Naive thymus-derived CD4-positive, alpha-beta T cell (primary cell): ENCODE results near the gene KIF16B. TPM values are rescaled to one million over a fixed set of nuclear protein-coding genes. Genes with fewer than 3 reads are reported as not detected.

ENCODE experiments used
- ATAC-seq: fragments of 150-1000 bp; cut with Tn5 transposase; 2 replicates; pipeline ENCODE4 v1.10.0; 2021; ENCODE audit warnings: mild to moderate bottlenecking, moderate library complexity
- CTCF ChIA-PET: fragments of 350-600 bp; sonication (Branson Sonifier 250); formaldehyde crosslinking; loops from one replicate; lab custom pipeline; 2021; ENCODE audit warnings: antibody characterized with exemption; lab: Charles Lee
- POLR2A ChIA-PET: fragments of 350-600 bp; sonication (Branson Sonifier 250); formaldehyde crosslinking; loops from one replicate; lab custom pipeline; 2021; ENCODE audit warnings: antibody characterized with exemption, inconsistent platforms; lab: Charles Lee
- DNase-seq, 9 donors: peaks; one replicate each; pipeline versions ENCODE4 v3.0.0 to v3.0.0-alpha.2; 2020 to 2022; ENCODE audit warnings: mixed read lengths in 1 of 9
- H3K27ac ChIP-seq: one replicate; pipeline ENCODE4 v1.7.0; 2013; ENCODE audit warnings: mild to moderate bottlenecking, low read depth, low read length, moderate library complexity
- H3K27me3 ChIP-seq, 2 donors: one replicate each; pipeline ENCODE4 v1.7.0; 2013; ENCODE audit warnings: low read length in 2 of 2, mild to moderate bottlenecking in 2 of 2, moderate library complexity in 2 of 2; ENCODE audit not compliant: control insufficient read depth in 2 of 2, insufficient read depth in 2 of 2
- H3K36me3 ChIP-seq, 3 experiments: 1 replicate in 2 of 3; 2 replicates in 1 of 3; pipeline ENCODE4 v1.7.0; 2013; ENCODE audit warnings: low read length in 3 of 3, mild to moderate bottlenecking in 3 of 3, moderate library complexity in 1 of 3; ENCODE audit not compliant: insufficient read depth in 3 of 3, control insufficient read depth in 2 of 3
- H3K4me1 ChIP-seq, 2 donors: one replicate each; pipeline ENCODE4 v1.7.0; 2013; ENCODE audit warnings: low read length in 2 of 2, mild to moderate bottlenecking in 2 of 2, moderate library complexity in 1 of 2; ENCODE audit not compliant: control insufficient read depth in 2 of 2, insufficient read depth in 2 of 2
- H3K4me3 ChIP-seq: 2 replicates; pipeline ENCODE4 v1.7.0; 2013; ENCODE audit warnings: mild to moderate bottlenecking, low read length
- H3K9me3 ChIP-seq, 3 experiments: 1 replicate in 2 of 3; 2 replicates in 1 of 3; pipeline ENCODE4 v1.7.0; 2013; ENCODE audit warnings: low read length in 3 of 3; ENCODE audit not compliant: control insufficient read depth in 2 of 3
- H3K27ac Mint-ChIP-seq, 9 donors: one replicate each; pipeline ENCODE4 v1.8.0; 2020 to 2022; ENCODE audit warnings: mixed read lengths in 9 of 9, mild to moderate bottlenecking in 8 of 9, moderate library complexity in 5 of 9, inconsistent platforms in 2 of 9
- H3K27me3 Mint-ChIP-seq, 5 donors: one replicate each; pipeline ENCODE4 v1.8.0; 2021 to 2022; ENCODE audit warnings: mixed read lengths in 5 of 5, mild to moderate bottlenecking in 1 of 5
- H3K36me3 Mint-ChIP-seq, 5 donors: one replicate each; pipeline ENCODE4 v1.8.0; 2020 to 2022; ENCODE audit warnings: mixed read lengths in 5 of 5, mild to moderate bottlenecking in 3 of 5, inconsistent platforms in 1 of 5
- H3K4me1 Mint-ChIP-seq, 7 donors: one replicate each; pipeline ENCODE4 v1.8.0; 2020 to 2022; ENCODE audit warnings: mixed read lengths in 7 of 7, mild to moderate bottlenecking in 3 of 7, inconsistent platforms in 1 of 7
- H3K4me3 Mint-ChIP-seq, 10 donors: one replicate each; pipeline ENCODE4 v1.8.0; 2020 to 2022; ENCODE audit warnings: mild to moderate bottlenecking in 10 of 10, mixed read lengths in 10 of 10, moderate library complexity in 6 of 10, inconsistent platforms in 2 of 10
- H3K9me3 Mint-ChIP-seq, 11 donors: one replicate each; pipeline ENCODE4 v1.8.0; 2020 to 2022; ENCODE audit warnings: mixed read lengths in 11 of 11, mild to moderate bottlenecking in 4 of 11, inconsistent platforms in 1 of 11, moderate library complexity in 1 of 11
- intact Hi-C, 2 donors: fragments of 100-400 bp; cut with micrococcal nuclease; formaldehyde crosslinking; loops; one replicate each; pipeline ENCODE4 v1.15.1; 2023
- polyA plus RNA-seq, 2 donors: library from polyadenylated mRNA; unstranded; fragments of 300-500 nt; fragmentation: Illumina TruSeq; gene quantifications; one replicate each; pipeline ENCODE4 v1.2.3, GENCODE V29; 2021
- total RNA-seq, 6 experiments: library from RNA in 5 of 6; stranded (reverse) in 5 of 6; gene quantifications; 1 replicate in 5 of 6; 2 replicates in 1 of 6; pipeline ENCODE4 v1.2.3 and lab custom pipeline; 2021 to 2026

The KIF16B gene
- total and polyA plus RNA-seq, 7 experiments from 2014 or later: 6.0 to 13.7 (median 10.3) TPM

DNA sequence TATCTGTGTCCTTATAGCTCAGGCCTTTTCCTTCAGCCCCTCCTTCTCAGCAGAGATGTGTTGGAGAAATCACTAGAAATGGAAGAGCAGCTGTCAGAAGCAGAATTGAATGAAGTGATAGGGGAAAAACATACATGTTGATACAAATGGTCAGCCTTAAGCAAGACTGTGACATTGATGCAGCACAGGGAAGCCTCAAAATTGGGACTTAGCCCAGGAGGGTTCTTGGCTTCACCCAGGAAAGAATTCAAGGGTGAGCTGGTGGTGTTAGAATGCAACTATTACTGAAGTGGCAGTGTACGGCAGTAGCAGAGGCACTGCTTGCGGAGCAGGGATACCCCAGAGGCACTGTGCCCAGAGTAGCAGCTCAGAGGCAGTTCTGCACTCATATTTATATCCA, 8.0 kb upstream of the KIF16B start:
- Histone ChIP-seq H3K4me3 (no peak overlapping the region), H3K27me3 (no peaks in the 10 kb centered on the region), H3K4me1 (no peaks in the 10 kb centered on the region), H3K27ac (no peak overlapping the region), H3K9me3 (no peaks in the 10 kb centered on the region), H3K36me3 (no peaks in the 10 kb centered on the region)
- no peak for DNase-seq
- ChIA-PET CTCF (no interaction called here), POLR2A (no interaction called here)
- Mint-ChIP-seq H3K4me1 (peaks cover 0 to 4% (median 0%) of the 10 kb centered on the region in 7 donors), H3K4me3 (no peak overlapping the region), H3K9me3 (no peaks in the 10 kb centered on the region), H3K36me3 (no peaks in the 10 kb centered on the region), H3K27me3 (peaks cover 14 to 22% (median 18%) of the 10 kb centered on the region in 5 donors), H3K27ac (no peak overlapping the region)
- intact Hi-C loops: no loop called here
- no peak for ATAC-seq

DNA sequence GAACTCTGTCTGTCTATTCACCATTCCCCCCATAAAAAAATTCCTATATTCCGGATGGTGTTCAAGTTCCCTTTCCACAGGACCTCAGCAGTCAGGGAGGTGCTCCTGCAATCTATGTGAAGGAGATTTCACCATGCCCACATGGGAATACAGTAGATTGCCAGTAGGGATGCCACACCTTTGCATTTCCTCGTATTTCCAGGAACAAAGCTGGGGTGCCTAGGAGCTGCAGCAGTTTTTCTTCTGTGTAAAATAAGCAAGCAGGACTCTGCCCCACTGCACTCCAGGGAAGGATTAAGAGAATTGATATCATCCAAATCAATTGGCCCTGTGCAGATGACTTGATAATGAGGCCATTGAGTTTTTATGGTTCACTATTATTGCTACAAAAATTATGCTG, 7.4 kb upstream of the KIF16B start:
- peaks cover 14 to 22% (median 18%) of the 10 kb centered on the region in 5 donors for H3K27me3 Mint-ChIP-seq
- no peaks in the 10 kb centered on the region for H3K9me3 Mint-ChIP-seq
- H3K27ac Mint-ChIP-seq: no peak overlapping the region
- H3K4me1 ChIP-seq: peaks cover 0 to 2% of the 10 kb centered on the region in 2 donors
- no peak overlapping the region for H3K4me3 Mint-ChIP-seq
- intact Hi-C loops: no loop called here
- CTCF ChIA-PET: no interaction called here
- no peaks in the 10 kb centered on the region for H3K9me3 ChIP-seq
- H3K4me1 Mint-ChIP-seq: peaks cover 0 to 6% (median under 1%) of the 10 kb centered on the region in 7 donors
- POLR2A ChIA-PET: no interaction called here
- no peaks in the 10 kb centered on the region for H3K36me3 Mint-ChIP-seq
- H3K4me3 ChIP-seq: no peak overlapping the region
- H3K27me3 ChIP-seq: no peaks in the 10 kb centered on the region
- no peak overlapping the region for H3K27ac ChIP-seq
- ATAC-seq (no peak), DNase-seq (no peak)
- no peaks in the 10 kb centered on the region for H3K36me3 ChIP-seq

DNA sequence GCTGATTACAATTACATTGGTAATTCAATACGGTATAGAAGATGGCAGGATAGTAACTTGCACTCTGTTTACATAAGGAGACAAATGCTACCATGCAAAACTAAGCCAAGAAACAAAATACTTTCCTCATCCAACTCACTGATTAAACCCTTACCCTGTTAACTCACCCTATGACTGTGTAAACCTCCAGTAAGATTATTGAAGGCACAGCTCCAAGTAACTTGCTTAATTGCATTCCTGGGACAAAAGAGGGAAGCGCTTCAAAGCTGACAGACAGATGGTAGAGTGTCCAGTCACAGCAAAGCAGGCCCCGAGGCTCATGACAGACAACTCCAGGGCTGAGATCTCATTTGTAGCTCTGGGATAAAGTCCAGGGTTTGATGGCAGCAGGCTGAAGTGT, 6.9 kb upstream of the KIF16B start:
- Mint-ChIP-seq H3K4me1 (peaks cover 3 to 11% (median 5%) of the 10 kb centered on the region in 7 donors), H3K27me3 (peaks cover 14 to 22% (median 18%) of the 10 kb centered on the region in 5 donors), H3K27ac (no peak overlapping the region), H3K9me3 (no peaks in the 10 kb centered on the region), H3K4me3 (no peak overlapping the region), H3K36me3 (no peaks in the 10 kb centered on the region)
- no peaks in the 10 kb centered on the region for H3K9me3 ChIP-seq
- no peak overlapping the region for H3K27ac ChIP-seq
- H3K36me3 ChIP-seq: no peaks in the 10 kb centered on the region
- intact Hi-C loops: no loop called here
- DNase-seq (no peak), ATAC-seq (no peak)
- H3K4me3 ChIP-seq: no peak overlapping the region
- H3K4me1 ChIP-seq: peaks cover 0 to 6% of the 10 kb centered on the region in 2 donors
- ChIA-PET CTCF (no interaction called here), POLR2A (no interaction called here)
- H3K27me3 ChIP-seq: no peaks in the 10 kb centered on the region

DNA sequence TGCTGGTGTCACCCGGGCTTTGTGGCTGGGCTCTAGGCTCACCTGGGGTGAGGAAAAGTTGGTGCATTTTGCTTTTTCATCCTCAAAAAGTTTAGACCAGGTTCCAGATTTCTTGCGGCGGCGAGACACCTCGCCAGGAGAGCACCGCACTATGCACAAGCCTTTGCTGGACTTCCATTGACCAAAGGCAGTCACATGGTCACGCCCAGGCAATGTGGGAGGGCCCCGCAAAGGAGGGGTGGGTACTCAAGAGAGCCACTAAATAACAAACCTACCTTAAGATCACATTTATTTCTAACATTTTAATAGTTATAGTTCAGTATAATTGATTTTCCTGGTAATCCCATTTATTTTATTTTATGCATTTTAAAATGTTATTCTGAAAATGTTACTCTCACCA, 3.0 kb upstream of the KIF16B start:
- Histone ChIP-seq H3K4me3 (no peak overlapping the region), H3K27me3 (no peaks in the 10 kb centered on the region), H3K9me3 (no peaks in the 10 kb centered on the region), H3K4me1 (peaks cover 9 to 11% of the 10 kb centered on the region in 2 donors), H3K36me3 (no peaks in the 10 kb centered on the region), H3K27ac (no peak overlapping the region)
- ChIA-PET POLR2A (no interaction called here), CTCF (no interaction called here)
- intact Hi-C loops: no loop called here
- peak overlapping the region in 3 of 10 donors; percentile 88 to 96 (median 96) for H3K4me3 Mint-ChIP-seq
- DNase-seq (no peak), ATAC-seq (no peak)
- H3K9me3 Mint-ChIP-seq: no peaks in the 10 kb centered on the region
- H3K36me3 Mint-ChIP-seq: peaks cover 0 to 6% (median 0%) of the 10 kb centered on the region in 5 donors
- no peak overlapping the region for H3K27ac Mint-ChIP-seq
- H3K4me1 Mint-ChIP-seq: peaks cover 11 to 44% (median 35%) of the 10 kb centered on the region in 7 donors
- H3K27me3 Mint-ChIP-seq: peaks cover 0 to 11% (median 3%) of the 10 kb centered on the region in 5 donors

DNA sequence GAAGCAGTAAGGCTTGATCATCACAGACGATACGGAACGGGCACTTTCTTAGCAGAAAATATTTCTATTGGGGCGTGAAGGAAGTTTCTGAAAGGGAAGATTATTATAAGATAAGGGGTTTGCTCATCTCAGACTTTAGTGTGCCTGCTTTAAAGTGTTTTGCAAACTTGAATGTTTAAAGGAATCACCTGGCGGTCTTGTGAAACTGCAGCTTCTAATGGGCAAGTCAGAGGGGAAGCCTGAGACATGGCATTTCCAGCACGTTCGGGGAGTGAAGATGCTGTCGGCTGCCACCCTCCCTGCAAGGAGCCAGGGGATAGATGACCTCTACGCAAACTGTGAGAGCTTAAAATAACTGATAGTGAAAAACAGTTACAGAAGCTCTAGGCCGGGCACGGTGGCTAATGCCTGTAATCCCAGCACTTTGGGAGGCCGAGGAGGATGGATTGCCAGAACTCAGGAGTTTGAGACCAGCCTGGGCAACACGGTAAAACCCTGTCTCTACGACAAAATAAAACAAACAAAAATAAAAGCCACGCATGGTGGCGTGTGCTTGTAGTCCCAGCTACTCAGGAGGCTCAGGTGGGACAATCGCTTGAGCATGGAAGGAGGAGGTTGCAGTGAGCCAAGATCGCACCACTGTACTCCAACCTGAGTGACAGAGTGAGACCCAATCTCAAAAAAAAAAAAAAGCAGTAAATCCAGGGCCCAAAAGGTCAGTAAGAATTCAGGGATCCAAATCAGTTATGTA, 2.3 kb upstream of the KIF16B start:
- peaks cover 9 to 11% of the 10 kb centered on the region in 2 donors for H3K4me1 ChIP-seq
- H3K27ac ChIP-seq: peak overlapping the region; percentile 53
- H3K4me3 Mint-ChIP-seq: peak overlapping the region; percentile 88 to 97 (median 92)
- no peaks in the 10 kb centered on the region for H3K36me3 ChIP-seq
- peaks cover 0 to 6% (median 0%) of the 10 kb centered on the region in 5 donors for H3K36me3 Mint-ChIP-seq
- ChIA-PET CTCF (interaction anchor here (0.5 to 1.1 kb wide), 2 partner anchors 58 to 1014 kb away, joined by 3 to 4 read pairs; no protein-coding TSS in a partner anchor), POLR2A (interaction anchor here (1.0 to 2.8 kb wide), 2 partner anchors 154 to 1713 kb away, joined by 3 to 19 read pairs; partner anchors contain the start of genes SNRPB2 and ZNF133)
- ATAC-seq (peak; percentile 15), DNase-seq (peak in 1 of 9 donors; percentile 4)
- peaks cover 0 to 8% (median 0%) of the 10 kb centered on the region in 5 donors for H3K27me3 Mint-ChIP-seq
- intact Hi-C loops: no loop called here
- peak overlapping the region; percentile 77 for H3K4me3 ChIP-seq
- H3K9me3 ChIP-seq: no peaks in the 10 kb centered on the region
- H3K4me1 Mint-ChIP-seq: peaks cover 14 to 50% (median 41%) of the 10 kb centered on the region in 7 donors
- H3K27me3 ChIP-seq: no peaks in the 10 kb centered on the region
- H3K27ac Mint-ChIP-seq: peak overlapping the region; percentile 61 to 90 (median 79)
- H3K9me3 Mint-ChIP-seq: no peaks in the 10 kb centered on the region

DNA sequence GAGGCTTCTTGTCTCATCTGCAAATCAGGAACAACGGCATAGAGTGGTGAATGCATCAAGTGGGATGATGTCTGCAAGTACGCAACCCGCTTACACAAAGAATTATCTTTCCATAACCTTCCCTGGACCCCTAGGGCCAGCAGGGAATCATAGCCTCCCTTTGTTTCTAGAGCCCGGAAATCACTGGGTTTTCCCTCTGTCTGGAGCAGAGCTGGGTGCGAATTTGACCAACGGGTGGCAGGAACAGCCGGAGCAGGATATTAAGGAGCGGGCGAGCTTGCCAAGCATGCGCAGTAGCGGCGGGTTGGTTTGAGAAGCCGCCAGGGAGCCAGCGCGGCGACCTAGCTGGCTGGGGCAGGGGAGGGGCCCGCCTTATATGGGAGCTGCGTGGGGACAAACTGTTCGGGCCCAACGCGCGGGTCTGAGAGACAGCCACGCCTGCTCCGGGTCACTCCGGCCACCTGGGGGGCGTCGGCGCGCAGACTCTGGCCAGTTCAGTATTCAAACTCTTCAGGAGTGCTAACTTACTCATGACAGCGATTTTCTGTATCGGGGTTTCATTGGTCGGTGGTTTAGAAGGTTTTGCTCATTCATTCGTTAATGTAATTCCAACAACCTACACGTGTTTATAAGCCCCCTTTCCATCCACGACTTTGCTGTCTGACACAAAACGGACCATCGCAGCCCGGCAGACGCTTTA, 1.6 kb upstream of the KIF16B start:
- no peaks in the 10 kb centered on the region for H3K27me3 ChIP-seq
- no peaks in the 10 kb centered on the region for H3K9me3 ChIP-seq
- ChIA-PET POLR2A (interaction anchor here (1.0 to 2.8 kb wide), 2 partner anchors 155 to 1714 kb away, joined by 3 to 19 read pairs; partner anchors contain the start of genes SNRPB2 and ZNF133), CTCF (interaction anchor here (0.5 to 1.1 kb wide), 2 partner anchors 57 to 1015 kb away, joined by 3 to 4 read pairs; no protein-coding TSS in a partner anchor)
- Mint-ChIP-seq H3K4me3 (peak overlapping the region; percentile 88 to 97 (median 92)), H3K4me1 (peaks cover 16 to 53% (median 46%) of the 10 kb centered on the region in 7 donors), H3K27me3 (peaks cover 0 to 8% (median 0%) of the 10 kb centered on the region in 5 donors), H3K36me3 (peaks cover 0 to 6% (median 0%) of the 10 kb centered on the region in 5 donors), H3K9me3 (no peaks in the 10 kb centered on the region), H3K27ac (peak overlapping the region; percentile 61 to 90 (median 79))
- H3K4me1 ChIP-seq: peaks cover 9 to 11% of the 10 kb centered on the region in 2 donors
- H3K36me3 ChIP-seq: no peaks in the 10 kb centered on the region
- H3K4me3 ChIP-seq: peak overlapping the region; percentile 77
- H3K27ac ChIP-seq: peak overlapping the region; percentile 53
- DNase-seq (peak; percentile 48 to 85 (median 77)), ATAC-seq (peak; percentile 77)
- intact Hi-C loops: loop anchor here (1.0 to 5.0 kb wide), 4 partner anchors 155 to 1992 kb away; partner anchors contain the start of genes MGME1 (in 2 of the 2), SNX5 (in 2 of the 2), SMIM26 (in 1 of the 2) and SNRPB2 (in 1 of the 2)
